ENCODE results near the gene OR2H2. TPM values are rescaled to one million over a fixed set of nuclear protein-coding genes. Genes with fewer than 3 reads are reported as not detected.

The OR2H2 gene
- total RNA-seq, 6 experiments from 2014 or later = not detected

- no peak for TF ChIP-seq CTCF (IDR thresholded peaks at IDR 0.05)
- Mint-ChIP-seq H3K4me1 (ENCODE audit: low read depth) (peaks cover 48% of the 10 kb centered on the region), H3K27ac (no peak overlapping the region), H3K36me3 (ENCODE audit: low read depth) (peaks cover 25% of the 10 kb centered on the region), H3K4me3 (no peak overlapping the region; the same call in 1 of the 2 replicates), H3K27me3 (ENCODE audit: insufficient read depth) (peaks cover 3% of the 10 kb centered on the region), H3K9me3 (no peaks in the 10 kb centered on the region)
- no peak for DNase-seq
Observed at GRCh38 chr6:29625337-29625930, 40.5 kb downstream of the OR2H2 start.

- H3K27ac Mint-ChIP-seq = peak overlapping the region; percentile 58
- peaks cover 12% of the 10 kb centered on the region for H3K36me3 Mint-ChIP-seq (ENCODE audit: low read depth)
- H3K27me3 Mint-ChIP-seq (ENCODE audit: insufficient read depth) = peaks cover 3% of the 10 kb centered on the region
- H3K4me3 Mint-ChIP-seq = peak overlapping the region; percentile 93
- TF ChIP-seq CTCF (IDR thresholded peaks at IDR 0.05) = no peak
- no peak for DNase-seq
- H3K4me1 Mint-ChIP-seq (ENCODE audit: low read depth) = peaks cover 65% of the 10 kb centered on the region
- no peaks in the 10 kb centered on the region for H3K9me3 Mint-ChIP-seq
Observed at GRCh38 chr6:29626948-29627754, 42.2 kb downstream of the OR2H2 start.

GRCh38 chr6:29627755-29628418, 43.0 kb downstream of the OR2H2 start:
- H3K4me1 Mint-ChIP-seq (ENCODE audit: low read depth) = peaks cover 67% of the 10 kb centered on the region

GRCh38 chr6:29628419-29629281, 43.7 kb downstream of the OR2H2 start:
- H3K27me3 Mint-ChIP-seq (ENCODE audit: insufficient read depth) = peaks cover 3% of the 10 kb centered on the region
- H3K27ac Mint-ChIP-seq = peak overlapping the region; percentile 93
- H3K4me3 Mint-ChIP-seq = peak overlapping the region; percentile 93
- H3K9me3 Mint-ChIP-seq = no peaks in the 10 kb centered on the region
- peaks cover 71% of the 10 kb centered on the region for H3K4me1 Mint-ChIP-seq (ENCODE audit: low read depth)
- H3K36me3 Mint-ChIP-seq (ENCODE audit: low read depth) = peaks cover 7% of the 10 kb centered on the region
- TF ChIP-seq CTCF (IDR thresholded peaks at IDR 0.05) = peak; percentile 78
- peak; percentile 75 for DNase-seq

More at GRCh38 chr6:29627755-29628418, 43.0 kb downstream of the OR2H2 start:
- H3K27ac Mint-ChIP-seq = peak overlapping the region; percentile 93
- peaks cover 9% of the 10 kb centered on the region for H3K36me3 Mint-ChIP-seq (ENCODE audit: low read depth)
- peak; percentile 64 for DNase-seq
- no peak for TF ChIP-seq CTCF (IDR thresholded peaks at IDR 0.05)
- peak overlapping the region; percentile 93 for H3K4me3 Mint-ChIP-seq
- no peaks in the 10 kb centered on the region for H3K9me3 Mint-ChIP-seq
- H3K27me3 Mint-ChIP-seq (ENCODE audit: insufficient read depth) = peaks cover 3% of the 10 kb centered on the region

GRCh38 chr6:29629571-29629970, 44.6 kb downstream of the OR2H2 start:
- H3K4me3 Mint-ChIP-seq = peak overlapping the region; percentile 93; the same call in 1 of the 2 replicates
- H3K36me3 Mint-ChIP-seq (ENCODE audit: low read depth) = no peaks in the 10 kb centered on the region; the same call in 1 of the 2 replicates
- peak overlapping the region; percentile 93; the same call in 1 of the 2 replicates for H3K27ac Mint-ChIP-seq
- H3K27me3 Mint-ChIP-seq (ENCODE audit: insufficient read depth) = peaks cover 3% of the 10 kb centered on the region
- no peak for TF ChIP-seq CTCF (IDR thresholded peaks at IDR 0.05)
- no peak for DNase-seq
- H3K9me3 Mint-ChIP-seq = no peaks in the 10 kb centered on the region
- peaks cover 74% of the 10 kb centered on the region for H3K4me1 Mint-ChIP-seq (ENCODE audit: low read depth)

Measured in HFFc6 (cell line).